ENCODE results near the gene ZFR2. TPM values are rescaled to one million over a fixed set of nuclear protein-coding genes. Genes with fewer than 3 reads are reported as not detected.

Gene ZFR2
- polyA plus RNA-seq, 3 donors, result not detected

- intact Hi-C loops (cut with micrococcal nuclease), result no loop called here
Measured at GRCh38 chr19:3776479-3777040, 92.3 kb downstream of the ZFR2 start.

GRCh38 chr19:3775831-3776230 lies 93.0 kb downstream of the ZFR2 start:
- Histone ChIP-seq H3K9me3 (replicated peaks in 1 of 2; ENCODE audit: control insufficient read depth in 1 of 2, insufficient read depth in 1 of 2, low read length in 2 of 2) (peaks cover under 1 to 3% of the 10 kb centered on the region in 2 donors), H3K27ac (ENCODE audit: low read depth in 1 of 2, low read length in 2 of 2) (no peak overlapping the region), H3K36me3 (replicated peaks in 1 of 2; ENCODE audit: control insufficient read depth in 1 of 2, insufficient read depth in 2 of 2, low read length in 2 of 2) (no peaks in the 10 kb centered on the region), H3K9ac (ENCODE audit: insufficient read depth, low read length, poor library complexity, severe bottlenecking) (no peak overlapping the region), H4K20me1 (ENCODE audit: insufficient read depth, low read length) (no peaks in the 10 kb centered on the region), H3K4me2 (replicated peaks; ENCODE audit: extremely low read depth, low read length, poor library complexity, severe bottlenecking) (no peak overlapping the region), H2AFZ (ENCODE audit: insufficient read depth, low read depth, low read length, poor library complexity, severe bottlenecking) (no peak overlapping the region), H3K79me2 (ENCODE audit: insufficient read depth, low read length) (no peaks in the 10 kb centered on the region), H3K4me3 (replicated peaks in 1 of 3; ENCODE audit: low read depth in 2 of 3, low read length in 3 of 3) (no peak overlapping the region), H3K4me1 (ENCODE audit: control insufficient read depth in 1 of 2, insufficient read depth in 2 of 2, low read length in 2 of 2) (no peaks in the 10 kb centered on the region), H3K27me3 (ENCODE audit: control insufficient read depth in 2 of 2, insufficient read depth in 2 of 2, low read length in 2 of 2) (no peaks in the 10 kb centered on the region)
- Mint-ChIP-seq H3K27me3 (ENCODE audit: low read depth in 3 of 3) (peaks cover 0 to 10% (median 1%) of the 10 kb centered on the region in 3 donors), H3K4me1 (no peaks in the 10 kb centered on the region), H3K27ac (no peak overlapping the region), H3K36me3 (no peaks in the 10 kb centered on the region), H3K4me3 (no peak overlapping the region), H3K9me3 (peaks cover under 1 to 7% (median 3%) of the 10 kb centered on the region in 7 donors)
- intact Hi-C loops (cut with micrococcal nuclease), result no loop called here
- 91% methylated on average over 3 of the region's 5 CpGs for WGBS (ENCODE audit: insufficient coverage)
- TF ChIP-seq, protein P1, sequence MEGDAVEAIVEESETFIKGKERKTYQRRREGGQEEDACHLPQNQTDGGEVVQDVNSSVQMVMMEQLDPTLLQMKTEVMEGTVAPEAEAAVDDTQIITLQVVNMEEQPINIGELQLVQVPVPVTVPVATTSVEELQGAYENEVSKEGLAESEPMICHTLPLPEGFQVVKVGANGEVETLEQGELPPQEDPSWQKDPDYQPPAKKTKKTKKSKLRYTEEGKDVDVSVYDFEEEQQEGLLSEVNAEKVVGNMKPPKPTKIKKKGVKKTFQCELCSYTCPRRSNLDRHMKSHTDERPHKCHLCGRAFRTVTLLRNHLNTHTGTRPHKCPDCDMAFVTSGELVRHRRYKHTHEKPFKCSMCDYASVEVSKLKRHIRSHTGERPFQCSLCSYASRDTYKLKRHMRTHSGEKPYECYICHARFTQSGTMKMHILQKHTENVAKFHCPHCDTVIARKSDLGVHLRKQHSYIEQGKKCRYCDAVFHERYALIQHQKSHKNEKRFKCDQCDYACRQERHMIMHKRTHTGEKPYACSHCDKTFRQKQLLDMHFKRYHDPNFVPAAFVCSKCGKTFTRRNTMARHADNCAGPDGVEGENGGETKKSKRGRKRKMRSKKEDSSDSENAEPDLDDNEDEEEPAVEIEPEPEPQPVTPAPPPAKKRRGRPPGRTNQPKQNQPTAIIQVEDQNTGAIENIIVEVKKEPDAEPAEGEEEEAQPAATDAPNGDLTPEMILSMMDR (IDR thresholded peaks at IDR 0.05), result no peak
- no peak for DNase-seq

More at GRCh38 chr19:3776479-3777040, 92.3 kb downstream of the ZFR2 start:
- Mint-ChIP-seq H3K36me3 (no peaks in the 10 kb centered on the region), H3K27me3 (ENCODE audit: low read depth in 3 of 3) (peaks cover 0 to 10% (median 1%) of the 10 kb centered on the region in 3 donors), H3K27ac (no peak overlapping the region), H3K9me3 (peaks cover 5 to 13% (median 10%) of the 10 kb centered on the region in 7 donors), H3K4me3 (no peak overlapping the region), H3K4me1 (no peaks in the 10 kb centered on the region)
- DNase-seq, result no peak
- no peak overlapping the region for H3K9ac ChIP-seq (ENCODE audit: insufficient read depth, low read length, poor library complexity, severe bottlenecking)
- 100% methylated on average over 1 of the region's 1 CpG for WGBS (ENCODE audit: insufficient coverage)
- H3K4me1 ChIP-seq (ENCODE audit: control insufficient read depth in 1 of 2, insufficient read depth in 2 of 2, low read length in 2 of 2), result no peaks in the 10 kb centered on the region
- H3K27ac ChIP-seq (ENCODE audit: low read depth in 1 of 2, low read length in 2 of 2), result no peak overlapping the region
- no peaks in the 10 kb centered on the region for H3K79me2 ChIP-seq (ENCODE audit: insufficient read depth, low read length)
- H3K27me3 ChIP-seq (ENCODE audit: control insufficient read depth in 2 of 2, insufficient read depth in 2 of 2, low read length in 2 of 2), result no peaks in the 10 kb centered on the region
- no peak overlapping the region for H3K4me2 ChIP-seq (replicated peaks; ENCODE audit: extremely low read depth, low read length, poor library complexity, severe bottlenecking)
- no peak overlapping the region for H3K4me3 ChIP-seq (replicated peaks in 1 of 3; ENCODE audit: low read depth in 2 of 3, low read length in 3 of 3)
- no peak overlapping the region for H2AFZ ChIP-seq (ENCODE audit: insufficient read depth, low read depth, low read length, poor library complexity, severe bottlenecking)
- peaks cover 8 to 10% of the 10 kb centered on the region in 2 donors for H3K9me3 ChIP-seq (replicated peaks in 1 of 2; ENCODE audit: control insufficient read depth in 1 of 2, insufficient read depth in 1 of 2, low read length in 2 of 2)
- TF ChIP-seq, protein P1 (IDR thresholded peaks at IDR 0.05), result no peak
- H3K36me3 ChIP-seq (replicated peaks in 1 of 2; ENCODE audit: control insufficient read depth in 1 of 2, insufficient read depth in 2 of 2, low read length in 2 of 2), result no peaks in the 10 kb centered on the region
- no peaks in the 10 kb centered on the region for H4K20me1 ChIP-seq (ENCODE audit: insufficient read depth, low read length)
